GM23338 (cell line): Measurements from ENCODE around the gene DDAH2. TPM values are rescaled to one million over a fixed set of nuclear protein-coding genes. Genes with fewer than 3 reads are reported as not detected.

Experiments used
- ATAC-seq: fragments of 200-7000 bp; cut with Tn5 transposase; 3 replicates; pipeline ENCODE4 v1.9.1; 2020
- DNase-seq: peaks from one replicate; pipeline ENCODE4 v3.0.0-alpha.2; 2015; ENCODE audit warnings: low spot score
- H2AFZ ChIP-seq: fragments of 200-600 bp; sonication (generic); 2 replicates; pipeline ENCODE4 v1.8.0; 2016; ENCODE audit warnings: antibody characterized with exemption, mild to moderate bottlenecking, moderate library complexity
- H3F3A ChIP-seq: fragments of 200-600 bp; sonication (generic); replicated peaks from 2 replicates; pipeline ENCODE4 v1.8.0; 2017; ENCODE audit warnings: antibody characterized with exemption, mixed run types, low read depth
- H3K27ac ChIP-seq: fragments of 200-600 bp; sonication (generic); 2 replicates; pipeline ENCODE4 v1.6.1; 2016; ENCODE audit warnings: low read depth
- H3K27me3 ChIP-seq: fragments of 200-600 bp; sonication (generic); 2 replicates; pipeline ENCODE4 v1.8.0; 2016; ENCODE audit warnings: mild to moderate bottlenecking, mixed run types, moderate library complexity; ENCODE audit not compliant: insufficient read depth
- H3K36me3 ChIP-seq: fragments of 200-600 bp; sonication (generic); 2 replicates; pipeline ENCODE4 v1.8.0; 2016; ENCODE audit warnings: mild to moderate bottlenecking; ENCODE audit not compliant: insufficient read depth
- H3K4me1 ChIP-seq: fragments of 200-600 bp; sonication (generic); 2 replicates; pipeline ENCODE4 v1.8.0; 2016; ENCODE audit warnings: mild to moderate bottlenecking, moderate library complexity; ENCODE audit not compliant: insufficient read depth
- H3K4me2 ChIP-seq: fragments of 200-600 bp; sonication (generic); 2 replicates; pipeline ENCODE4 v1.7.1; 2017; ENCODE audit warnings: mixed run types
- H3K4me3 ChIP-seq: fragments of 200-600 bp; sonication (generic); 2 replicates; pipeline ENCODE4 v1.6.1; 2016; ENCODE audit warnings: mixed run types
- H3K79me2 ChIP-seq: fragments of 200-600 bp; sonication (generic); replicated peaks from 2 replicates; pipeline ENCODE4 v1.8.0; 2017; ENCODE audit warnings: mild to moderate bottlenecking; ENCODE audit not compliant: insufficient read depth
- H3K9me2 ChIP-seq: fragments of 200-600 bp; sonication (generic); 2 replicates; pipeline ENCODE4 v1.8.0; 2017; ENCODE audit not compliant: insufficient read depth
- H4K20me1 ChIP-seq: fragments of 200-600 bp; sonication (generic); replicated peaks from 2 replicates; pipeline ENCODE4 v1.8.0; 2017; ENCODE audit warnings: mild to moderate bottlenecking; ENCODE audit not compliant: insufficient read depth
- H3K27ac Mint-ChIP-seq: 2 replicates; pipeline ENCODE4 v1.8.0; 2020; ENCODE audit warnings: inconsistent platforms, mild to moderate bottlenecking, moderate library complexity, mixed read lengths
- H3K27me3 Mint-ChIP-seq: 3 replicates; pipeline ENCODE4 v1.8.0; 2022; ENCODE audit warnings: low read depth, mild to moderate bottlenecking, moderate library complexity, mixed read lengths, inconsistent platforms; ENCODE audit not compliant: insufficient read depth, poor library complexity
- H3K36me3 Mint-ChIP-seq: 3 replicates; pipeline ENCODE4 v1.8.0; 2021; ENCODE audit warnings: low read depth, mild to moderate bottlenecking, inconsistent platforms, moderate library complexity, mixed read lengths
- H3K4me1 Mint-ChIP-seq: 3 replicates; pipeline ENCODE4 v1.8.0; 2020; ENCODE audit warnings: mild to moderate bottlenecking, inconsistent platforms, mixed read lengths
- H3K4me3 Mint-ChIP-seq: 3 replicates; pipeline ENCODE4 v1.8.0; 2021; ENCODE audit warnings: moderate library complexity, mild to moderate bottlenecking, inconsistent platforms, mixed read lengths
- H3K9me3 Mint-ChIP-seq: 3 replicates; pipeline ENCODE4 v1.8.0; 2020; ENCODE audit warnings: moderate library complexity, mild to moderate bottlenecking, inconsistent platforms, mixed read lengths
- CREB1 ChIP-seq: fragments of 250-450 bp; sonication (Bioruptor Pico); IDR thresholded peaks from 2 replicates; pipeline ENCODE4 v1.5.0; 2020; ENCODE audit warnings: low read depth, mild to moderate bottlenecking, moderate library complexity
- CTCF ChIP-seq, 2 experiments: fragments of 200-600 bp in 1 of 2; sonication (generic) in 1 of 2; conservative IDR thresholded peaks; 2 replicates each; pipeline versions ENCODE4 v1.5.1 to v1.6.1; 2016 to 2017; ENCODE audit warnings: antibody characterized with exemption in 2 of 2, low read depth in 2 of 2, mild to moderate bottlenecking in 2 of 2, moderate library complexity in 1 of 2
- ETS1 ChIP-seq: IDR thresholded peaks from 2 replicates; pipeline ENCODE4 v1.6.1; 2016; ENCODE audit warnings: antibody characterized with exemption
- EZH2 ChIP-seq: fragments of 200-600 bp; sonication (generic); IDR thresholded peaks from one replicate; pipeline ENCODE4 v1.8.0; 2017; ENCODE audit warnings: antibody characterized with exemption, mild to moderate bottlenecking, low read depth; ENCODE audit not compliant: unreplicated experiment
- EZH2phosphoT487 ChIP-seq: fragments of 200-600 bp; sonication (generic); IDR thresholded peaks from one replicate; pipeline ENCODE4 v1.8.1; 2018; ENCODE audit warnings: antibody characterized with exemption; ENCODE audit not compliant: unreplicated experiment
- JUNB ChIP-seq: IDR thresholded peaks from one replicate; pipeline ENCODE4 v1.6.1; 2016; ENCODE audit warnings: antibody characterized with exemption; ENCODE audit not compliant: unreplicated experiment
- NANOG ChIP-seq: IDR thresholded peaks from 2 replicates; pipeline ENCODE4 v1.6.1; 2016; ENCODE audit warnings: antibody characterized with exemption, borderline replicate concordance
- POLR2AphosphoS5 ChIP-seq: IDR thresholded peaks from 2 replicates; pipeline ENCODE4 v1.6.1; 2016; ENCODE audit warnings: antibody characterized with exemption, low read depth
- REST ChIP-seq: IDR thresholded peaks from one replicate; pipeline ENCODE4 v1.6.1; 2018; ENCODE audit warnings: antibody characterized with exemption; ENCODE audit not compliant: unreplicated experiment
- STAT1 ChIP-seq: IDR thresholded peaks from one replicate; pipeline ENCODE4 v1.6.1; 2016; ENCODE audit warnings: antibody characterized with exemption; ENCODE audit not compliant: unreplicated experiment
- ZNF114 ChIP-seq: fragments of 250-450 bp; sonication (Bioruptor Pico); IDR thresholded peaks from 2 replicates; pipeline ENCODE4 v1.5.0; 2020; ENCODE audit warnings: mild to moderate bottlenecking, moderate library complexity
- ZNF331 ChIP-seq: fragments of 250-450 bp; sonication (Bioruptor Pico); IDR thresholded peaks from 2 replicates; pipeline ENCODE4 v1.5.0; 2020; ENCODE audit warnings: low read depth, mild to moderate bottlenecking, moderate library complexity
- ZNF462 ChIP-seq: fragments of 250-450 bp; sonication (Bioruptor Pico); IDR thresholded peaks from 2 replicates; pipeline ENCODE4 v1.5.0; 2020; ENCODE audit warnings: mild to moderate bottlenecking, moderate library complexity
- polyA plus RNA-seq: library from polyadenylated mRNA; unstranded; fragments of >200 nt; fragmentation: Nextera tagmentation; extraction: Ambion mirVana; gene quantifications from 2 replicates; pipeline ENCODE4 v1.2.1, GENCODE V29; 2016
- total RNA-seq: library from RNA; depleted of rRNA; stranded (reverse); fragments of >200 nt; shearing (Covaris generic); gene quantifications from 2 replicates; pipeline ENCODE4 v1.2.3, GENCODE V29; 2014

DDAH2 gene
- total and polyA plus RNA-seq, 2 experiments from 2014 or later, result 58.7 to 65.1 TPM

GRCh38 chr6:31719001-31719400 is 10.1 kb downstream of the DDAH2 start (continued):
- TF ChIP-seq POLR2AphosphoS5, result no peak
- TF ChIP-seq EZH2, result no peak
- no peak for TF ChIP-seq ZNF331 (CRISPR knock-in tag)

- TF ChIP-seq ZNF114 (CRISPR knock-in tag), result no peak
- no peak for TF ChIP-seq REST
- TF ChIP-seq NANOG, result no peak
- TF ChIP-seq CTCF (conservative IDR thresholded peaks at IDR 0.05; ENCODE audit: low read depth in 2 of 2), result no peak
- no peak for TF ChIP-seq ZNF462
- no peak for TF ChIP-seq POLR2AphosphoS5
- no peak for TF ChIP-seq JUNB
- TF ChIP-seq CREB1 (CRISPR knock-in tag), result no peak
- no peak for TF ChIP-seq EZH2phosphoT487
- TF ChIP-seq STAT1, result no peak
- no peak for TF ChIP-seq ETS1
- no peak for TF ChIP-seq EZH2
- no peak for TF ChIP-seq ZNF331 (CRISPR knock-in tag)
- peak; percentile 10 for ATAC-seq
- Mint-ChIP-seq H3K4me3 (no peak overlapping the region; the same call in 2 of the 3 replicates), H3K27me3 (peaks cover 19% of the 10 kb centered on the region), H3K9me3 (no peaks in the 10 kb centered on the region), H3K27ac (no peak overlapping the region), H3K36me3 (no peaks in the 10 kb centered on the region; the same call in 2 of the 3 replicates), H3K4me1 (peaks cover 35% of the 10 kb centered on the region)
- H3K4me2 ChIP-seq, result peak overlapping the region; percentile 19
- H3F3A ChIP-seq, result no peaks in the 10 kb centered on the region
- H3K36me3 ChIP-seq, result no peaks in the 10 kb centered on the region
- H3K27ac ChIP-seq, result no peak overlapping the region
- no peaks in the 10 kb centered on the region for H4K20me1 ChIP-seq
- H3K4me1 ChIP-seq, result peaks cover 31% of the 10 kb centered on the region
- H2AFZ ChIP-seq, result peak overlapping the region; percentile 5; the same call in 1 of the 2 replicates
- H3K9me2 ChIP-seq, result no peaks in the 10 kb centered on the region
- no peaks in the 10 kb centered on the region for H3K27me3 ChIP-seq
- peak; percentile 67 for DNase-seq
- H3K4me3 ChIP-seq, result no peak overlapping the region
- no peaks in the 10 kb centered on the region for H3K79me2 ChIP-seq
These were observed 10.8 kb downstream of the DDAH2 start for GRCh38 chr6:31718265-31718664.
